ENCODE results near the gene CDON. TPM values are rescaled to one million over a fixed set of nuclear protein-coding genes. Genes with fewer than 3 reads are reported as not detected.

The CDON gene
- total and polyA plus RNA-seq, 2 of the 13 experiments (the other 11 are each of a cell fraction or from before 2014, with no cell fraction given): 9.6 to 12.8 TPM

- no peak for TF ChIP-seq AFF4 (CRISPR knock-in tag; IDR thresholded peaks at IDR 0.05)
- no peak for TF ChIP-seq KLF16 (CRISPR knock-in tag; IDR thresholded peaks at IDR 0.05)
- TF ChIP-seq MIXL1 (CRISPR knock-in tag; IDR thresholded peaks at IDR 0.05): no peak
- TF ChIP-seq ZNF350 (CRISPR knock-in tag; IDR thresholded peaks at IDR 0.05; ENCODE audit: borderline replicate concordance, low read depth): no peak
- no peak for TF ChIP-seq ZBTB40 (IDR thresholded peaks at IDR 0.05)
- TF ChIP-seq ZBTB40 (CRISPR knock-in tag; IDR thresholded peaks at IDR 0.05): no peak
- TF ChIP-seq HNRNPLL (IDR thresholded peaks at IDR 0.05; ENCODE audit: low read depth, low read length, poor library complexity, severe bottlenecking): no peak
- TF ChIP-seq ZHX2 (IDR thresholded peaks at IDR 0.05; ENCODE audit: low read depth): no peak
- no peak for TF ChIP-seq ZHX2 (CRISPR knock-in tag; IDR thresholded peaks at IDR 0.05; ENCODE audit: borderline replicate concordance)
- no peak for TF ChIP-seq ATRX (CRISPR knock-in tag; IDR thresholded peaks at IDR 0.05; ENCODE audit: borderline replicate concordance)
- TF ChIP-seq ZNF296 (CRISPR knock-in tag; conservative IDR thresholded peaks at IDR 0.05): no peak
- no peak for TF ChIP-seq RARG (CRISPR knock-in tag; IDR thresholded peaks at IDR 0.05; ENCODE audit: low read depth)
Measured at GRCh38 chr11:126024123-126024522, 38.5 kb downstream of the CDON start (continued).

All from HepG2 (cell line).